Endothelial cell of umbilical vein (primary cell): ENCODE measurements around the gene NDUFS8. TPM values are rescaled to one million over a fixed set of nuclear protein-coding genes. Genes with fewer than 3 reads are reported as not detected.

ENCODE experiments used
- BruUV-seq: library from RNA; stranded (reverse); fragments of 400-500 nt; replicated peaks from 2 replicates; lab custom pipeline; 2021; lab: Mats Ljungman, UMichigan
- CTCF ChIA-PET: fragments of 300-600, 350-600 bp; sonication (Branson Sonifier 250); formaldehyde crosslinking; loops from one replicate; lab custom pipeline; 2021; ENCODE audit warnings: antibody characterized with exemption, inconsistent platforms; lab: Charles Lee
- POLR2A ChIA-PET: fragments of 300-600, 350-600 bp; sonication (Branson Sonifier 250); formaldehyde crosslinking; loops from one replicate; lab custom pipeline; 2021; ENCODE audit warnings: antibody characterized with exemption, inconsistent platforms; lab: Charles Lee
- DNase-seq: peaks from one replicate; pipeline ENCODE4 v3.0.0-alpha.2; 2011; ENCODE audit warnings: low read depth, low spot score
- FAIRE-seq: peaks from 2 replicates; lab custom pipeline; 2011; peaks lifted over from hg19 to GRCh38; lab: Jason Lieb, UNC
- H2AFZ ChIP-seq: 2 replicates; pipeline ENCODE4 v1.6.0; 2012; ENCODE audit warnings: low read depth, low read length, control low read depth, inconsistent platforms
- H3K27ac ChIP-seq: 2 replicates; pipeline ENCODE4 v1.5.1; 2011; ENCODE audit warnings: low read depth, mild to moderate bottlenecking, control low read depth, low read length, moderate library complexity; ENCODE audit not compliant: insufficient read depth
- H3K27me3 ChIP-seq, 2 experiments: 2 replicates each; pipeline versions ENCODE4 v1.6.0 to v1.6.1; 2011; ENCODE audit warnings: low read length in 2 of 2, mixed read lengths in 1 of 2; ENCODE audit not compliant: control insufficient read depth in 2 of 2, insufficient read depth in 2 of 2
- H3K36me3 ChIP-seq, 2 experiments: 2 replicates in 1 of 2; 3 replicates in 1 of 2; pipeline ENCODE4 v1.5.1; 2011; ENCODE audit warnings: low read length in 2 of 2, mild to moderate bottlenecking in 1 of 2, moderate library complexity in 1 of 2; ENCODE audit not compliant: control insufficient read depth in 2 of 2, insufficient read depth in 2 of 2; ENCODE audit errors: extremely low read depth in 1 of 2
- H3K4me1 ChIP-seq: 3 replicates; pipeline ENCODE4 v1.5.1; 2011; ENCODE audit warnings: mild to moderate bottlenecking, low read length; ENCODE audit not compliant: control insufficient read depth, insufficient read depth; ENCODE audit errors: extremely low read depth
- H3K4me2 ChIP-seq: 2 replicates; pipeline ENCODE4 v1.6.1; 2011; ENCODE audit warnings: low read length, control low read depth, mixed read lengths; ENCODE audit not compliant: insufficient read depth
- H3K4me3 ChIP-seq, 3 experiments: fragments of 200-600 bp in 1 of 3; sonication (generic), shearing (Covaris generic) in 1 of 3; replicated peaks in 1 of 3; 2 replicates each; pipeline ENCODE4 v1.5.1; 2011 to 2016; ENCODE audit warnings: control low read depth in 3 of 3, low read length in 3 of 3, mild to moderate bottlenecking in 2 of 3, inconsistent platforms in 1 of 3, low read depth in 1 of 3, moderate library complexity in 1 of 3; ENCODE audit not compliant: insufficient read depth in 1 of 3
- H3K79me2 ChIP-seq: 2 replicates; pipeline ENCODE4 v1.6.0; 2012; ENCODE audit warnings: low read length, inconsistent platforms; ENCODE audit not compliant: control insufficient read depth, insufficient read depth
- H3K9ac ChIP-seq: replicated peaks from 2 replicates; pipeline ENCODE3; 2011; ENCODE audit warnings: low read length, control low read depth; ENCODE audit not compliant: insufficient read depth; ENCODE audit errors: extremely low read depth
- H3K9me1 ChIP-seq: replicated peaks from 3 replicates; pipeline ENCODE4 v1.6.0; 2011; ENCODE audit warnings: mild to moderate bottlenecking, low read length; ENCODE audit not compliant: control insufficient read depth, insufficient read depth; ENCODE audit errors: extremely low read depth
- H3K9me3 ChIP-seq: replicated peaks from 2 replicates; pipeline ENCODE4 v1.5.1; 2012; ENCODE audit warnings: low read length, inconsistent platforms; ENCODE audit not compliant: control insufficient read depth, insufficient read depth
- H4K20me1 ChIP-seq: replicated peaks from 2 replicates; pipeline ENCODE3; 2011; ENCODE audit warnings: mild to moderate bottlenecking, low read length; ENCODE audit not compliant: control insufficient read depth, insufficient read depth; ENCODE audit errors: extremely low read depth
- EZH2 ChIP-seq: IDR thresholded peaks from 2 replicates; pipeline ENCODE4 v1.6.1; 2012; ENCODE audit warnings: borderline replicate concordance, low read depth, mild to moderate bottlenecking, moderate library complexity, low read length, inconsistent platforms; ENCODE audit not compliant: severe bottlenecking
- FOS ChIP-seq: IDR thresholded peaks from 2 replicates; pipeline ENCODE4 v1.6.1; 2011; ENCODE audit warnings: mild to moderate bottlenecking, low read length, moderate library complexity, borderline replicate concordance; ENCODE audit not compliant: insufficient read depth
- GATA2 ChIP-seq: IDR thresholded peaks from 2 replicates; pipeline ENCODE4 v1.7.0; 2011; ENCODE audit warnings: low read depth, mild to moderate bottlenecking, moderate library complexity, mixed read lengths, low read length; ENCODE audit not compliant: insufficient read length, insufficient read depth
- MYC ChIP-seq: IDR thresholded peaks from one replicate; pipeline ENCODE4 v1.6.1; 2011; ENCODE audit warnings: mild to moderate bottlenecking, low read depth, low read length
- dilution Hi-C: fragments of 300-500 bp; cut with MboI; formaldehyde crosslinking; loops from one replicate; pipeline ENCODE4 v1.15.0; 2019; ENCODE audit warnings: low sequenced_read_pairs; ENCODE audit not compliant: extremely low pct_ligation_motif_present
- intact Hi-C: fragments of 100-400 bp; cut with micrococcal nuclease; formaldehyde crosslinking; loops from one replicate; pipeline ENCODE4 v1.10.0; 2022
- polyA plus RNA-seq, 4 experiments: library from polyadenylated mRNA; depleted of rRNA in 3 of 4; stranded (reverse) in 3 of 4; unstranded in 1 of 4; fragments of >200 nt; gene quantifications; 2 replicates each; pipeline versions ENCODE4 v1.2.1 to v1.2.3, GENCODE V29; 2011 to 2012; ENCODE audit warnings: missing spikeins in 1 of 4
- total RNA-seq: library from RNA; stranded (reverse); gene quantifications from 2 replicates; pipeline ENCODE4 v1.2.3, GENCODE V29; 2021
- TF ChIP-seq, protein P1 (sequence below), 2 donors: IDR thresholded peaks; 1 replicate in 1 of 2; 2 replicates in 1 of 2; pipeline ENCODE4 v1.5.1; 2011; ENCODE audit warnings: low read length in 2 of 2, mild to moderate bottlenecking in 2 of 2, moderate library complexity in 2 of 2, control low read depth in 1 of 2, inconsistent platforms in 1 of 2, low read depth in 1 of 2; ENCODE audit not compliant: insufficient read depth in 1 of 2; ENCODE audit errors: extremely low read depth in 1 of 2
- TF ChIP-seq, protein P2 (sequence below): IDR thresholded peaks from 2 replicates; pipeline ENCODE4 v1.6.1; 2011; ENCODE audit not compliant: insufficient read depth, insufficient read length

Gene NDUFS8
- total and polyA plus RNA-seq, 2 donors (not counting 3 experiments of a cell fraction or from before 2014, with no cell fraction given), result 166 to 170 TPM

DNA sequence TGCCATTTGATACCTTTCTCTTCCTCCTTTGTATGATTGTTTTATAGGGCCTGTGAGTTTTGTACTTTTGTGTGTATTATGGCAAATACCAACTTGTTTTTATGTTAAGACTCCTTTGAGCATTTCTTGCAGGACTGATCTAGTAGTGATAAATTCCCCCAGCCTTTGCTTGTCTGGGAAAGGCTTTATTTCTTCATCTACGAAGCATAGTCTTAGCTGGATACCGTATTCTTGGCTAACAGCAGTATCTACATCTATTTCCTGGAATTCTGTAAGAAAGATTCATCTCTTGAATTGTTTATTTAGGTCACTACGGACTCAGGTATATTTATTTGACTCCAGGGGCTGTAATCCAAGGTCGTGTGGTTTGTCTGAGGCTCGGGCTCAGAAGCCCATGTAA, 6.0 kb upstream of the NDUFS8 start:
- H3K4me1 ChIP-seq, result peaks cover 3% of the 10 kb centered on the region
- POLR2A ChIA-PET, result no interaction called here
- CTCF ChIA-PET, result no interaction called here
- no TSS peak for BruUV-seq
- H3K79me2 ChIP-seq, result no peaks in the 10 kb centered on the region
- H3K9ac ChIP-seq, result no peak overlapping the region
- H3K4me2 ChIP-seq, result no peak overlapping the region
- no peaks in the 10 kb centered on the region for H4K20me1 ChIP-seq
- intact Hi-C loops (no loop called here), dilution Hi-C loops (no loop called here)
- H3K9me3 ChIP-seq, result no peaks in the 10 kb centered on the region
- H3K27me3 ChIP-seq, result no peaks in the 10 kb centered on the region
- H3K36me3 ChIP-seq, result no peaks in the 10 kb centered on the region
- H3K9me1 ChIP-seq, result no peaks in the 10 kb centered on the region
- TF ChIP-seq FOS (no peak), GATA2 (no peak), MYC (no peak), EZH2 (no peak)
- TF ChIP-seq, protein P1, sequence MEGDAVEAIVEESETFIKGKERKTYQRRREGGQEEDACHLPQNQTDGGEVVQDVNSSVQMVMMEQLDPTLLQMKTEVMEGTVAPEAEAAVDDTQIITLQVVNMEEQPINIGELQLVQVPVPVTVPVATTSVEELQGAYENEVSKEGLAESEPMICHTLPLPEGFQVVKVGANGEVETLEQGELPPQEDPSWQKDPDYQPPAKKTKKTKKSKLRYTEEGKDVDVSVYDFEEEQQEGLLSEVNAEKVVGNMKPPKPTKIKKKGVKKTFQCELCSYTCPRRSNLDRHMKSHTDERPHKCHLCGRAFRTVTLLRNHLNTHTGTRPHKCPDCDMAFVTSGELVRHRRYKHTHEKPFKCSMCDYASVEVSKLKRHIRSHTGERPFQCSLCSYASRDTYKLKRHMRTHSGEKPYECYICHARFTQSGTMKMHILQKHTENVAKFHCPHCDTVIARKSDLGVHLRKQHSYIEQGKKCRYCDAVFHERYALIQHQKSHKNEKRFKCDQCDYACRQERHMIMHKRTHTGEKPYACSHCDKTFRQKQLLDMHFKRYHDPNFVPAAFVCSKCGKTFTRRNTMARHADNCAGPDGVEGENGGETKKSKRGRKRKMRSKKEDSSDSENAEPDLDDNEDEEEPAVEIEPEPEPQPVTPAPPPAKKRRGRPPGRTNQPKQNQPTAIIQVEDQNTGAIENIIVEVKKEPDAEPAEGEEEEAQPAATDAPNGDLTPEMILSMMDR (IDR thresholded peaks at IDR 0.05; ENCODE audit: extremely low read depth in 1 of 2, insufficient read depth in 1 of 2, low read depth in 1 of 2, low read length in 2 of 2), result no peak
- TF ChIP-seq, protein P2, sequence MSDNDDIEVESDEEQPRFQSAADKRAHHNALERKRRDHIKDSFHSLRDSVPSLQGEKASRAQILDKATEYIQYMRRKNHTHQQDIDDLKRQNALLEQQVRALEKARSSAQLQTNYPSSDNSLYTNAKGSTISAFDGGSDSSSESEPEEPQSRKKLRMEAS, result no peak
- DNase-seq (no peak), FAIRE-seq (no peak)
- H3K27ac ChIP-seq, result no peak overlapping the region
- no peak overlapping the region for H3K4me3 ChIP-seq
- no peak overlapping the region for H2AFZ ChIP-seq
